DLD1 (cell line): ENCODE results near the gene ZNF532.
"Not testable (repeated sequence)": the region's sequence is repeated elsewhere in the genome, so short reads cannot be mapped to it uniquely, and the experiment has no call there.

ENCODE experiments used
- in situ Hi-C: cut with HindIII; loops from 2 replicates; pipeline ENCODE4 v1.10.0; 2017; ENCODE audit warnings: low sequenced_read_pairs

ZNF532 gene

GRCh38 chr18:58864146-58865032, at the start of gene ZNF532:
ZNF532 (plus strand) TSS chr18:58864877. CDS start in a region left out here.
- in situ Hi-C loops, result no loop called here

- in situ Hi-C loops, result no loop called here
Observed at GRCh38 chr18:58819051-58819450, 45.6 kb upstream of the ZNF532 start.

- in situ Hi-C loops, result no loop called here
Observed at GRCh38 chr18:58820251-58820650, 44.4 kb upstream of the ZNF532 start.

GRCh38 chr18:58822944-58823343, 41.7 kb upstream of the ZNF532 start:
- in situ Hi-C loops, result no loop called here

- in situ Hi-C loops, result no loop called here
Observed at GRCh38 chr18:58823412-58823811, 41.3 kb upstream of the ZNF532 start.

GRCh38 chr18:58826926-58827325, 37.8 kb upstream of the ZNF532 start:
- in situ Hi-C loops, result not testable (repeated sequence)

- in situ Hi-C loops, result no loop called here
Observed at GRCh38 chr18:58827428-58827827, 37.2 kb upstream of the ZNF532 start.

- in situ Hi-C loops, result no loop called here
Observed at GRCh38 chr18:58827886-58828285, 36.8 kb upstream of the ZNF532 start.

GRCh38 chr18:58828399-58829121, 36.1 kb upstream of the ZNF532 start:
- in situ Hi-C loops, result no loop called here

- in situ Hi-C loops, result no loop called here
Observed at GRCh38 chr18:58829263-58829662, 35.4 kb upstream of the ZNF532 start.

GRCh38 chr18:58829886-58830285, 34.8 kb upstream of the ZNF532 start:
- in situ Hi-C loops, result not testable (repeated sequence)

GRCh38 chr18:58831606-58832005, 33.1 kb upstream of the ZNF532 start:
- in situ Hi-C loops, result no loop called here

- in situ Hi-C loops, result no loop called here
Observed at GRCh38 chr18:58838165-58838860, 26.4 kb upstream of the ZNF532 start.

GRCh38 chr18:58838946-58839345, 25.7 kb upstream of the ZNF532 start:
- in situ Hi-C loops, result no loop called here

GRCh38 chr18:58842978-58843687, 21.5 kb upstream of the ZNF532 start:
- in situ Hi-C loops, result no loop called here

GRCh38 chr18:58843688-58844035, 21.0 kb upstream of the ZNF532 start:
- in situ Hi-C loops, result no loop called here

GRCh38 chr18:58844871-58845270, 19.8 kb upstream of the ZNF532 start:
- in situ Hi-C loops, result no loop called here

GRCh38 chr18:58845928-58846724, 18.6 kb upstream of the ZNF532 start:
- in situ Hi-C loops, result no loop called here

GRCh38 chr18:58847383-58848071, 17.1 kb upstream of the ZNF532 start:
- in situ Hi-C loops, result no loop called here

- in situ Hi-C loops, result no loop called here
Observed at GRCh38 chr18:58848685-58849084, 16.0 kb upstream of the ZNF532 start.
